ENCODE results near the gene RPL14.
A peak's percentile ranks its signal among the peaks of the same experiment; 100 is the strongest.

The RPL14 gene

GRCh38 chr3:40456940-40457823, at the start of gene RPL14:
TSS of gene RPL14 (plus strand) at chr3:40457339. CDS start at chr3:40457472, 133 bp downstream.
- DNase-seq (ENCODE audit: low read depth), result peak; percentile 98
- no peak for TF ChIP-seq CTCF (conservative IDR thresholded peaks at IDR 0.05; ENCODE audit: low read depth, low read length)
- peak within 1 kb of the TSS; percentile 97 for H3K4me3 ChIP-seq (ENCODE audit: low read depth, low read length)

- no peak for TF ChIP-seq CTCF (conservative IDR thresholded peaks at IDR 0.05; ENCODE audit: low read depth, low read length)
- H3K4me3 ChIP-seq (ENCODE audit: low read depth, low read length), result no peak overlapping the region
- DNase-seq (ENCODE audit: low read depth), result no peak
Observed at GRCh38 chr3:40407611-40408010, 49.5 kb upstream of the RPL14 start.

GRCh38 chr3:40414270-40414669, 42.9 kb upstream of the RPL14 start:
- no peak for TF ChIP-seq CTCF (conservative IDR thresholded peaks at IDR 0.05; ENCODE audit: low read depth, low read length)
- H3K4me3 ChIP-seq (ENCODE audit: low read depth, low read length), result no peak overlapping the region
- DNase-seq (ENCODE audit: low read depth), result no peak

GRCh38 chr3:40417845-40418543, 39.1 kb upstream of the RPL14 start:
- TF ChIP-seq CTCF (conservative IDR thresholded peaks at IDR 0.05; ENCODE audit: low read depth, low read length), result no peak
- H3K4me3 ChIP-seq (ENCODE audit: low read depth, low read length), result no peak overlapping the region
- DNase-seq (ENCODE audit: low read depth), result no peak

- no peak for DNase-seq (ENCODE audit: low read depth)
- no peak for TF ChIP-seq CTCF (conservative IDR thresholded peaks at IDR 0.05; ENCODE audit: low read depth, low read length)
- H3K4me3 ChIP-seq (ENCODE audit: low read depth, low read length), result no peak overlapping the region
Observed at GRCh38 chr3:40422861-40423260, 34.3 kb upstream of the RPL14 start.

- H3K4me3 ChIP-seq (ENCODE audit: low read depth, low read length), result no peak overlapping the region
- DNase-seq (ENCODE audit: low read depth), result no peak
- TF ChIP-seq CTCF (conservative IDR thresholded peaks at IDR 0.05; ENCODE audit: low read depth, low read length), result no peak
Observed at GRCh38 chr3:40427045-40427669, 30.0 kb upstream of the RPL14 start.

Measured in choroid plexus epithelial cell (primary cell).